Camera-type eye (tissue), 1 donor: Measurements from ENCODE around the gene CFAP299. TPM values are rescaled to one million over a fixed set of nuclear protein-coding genes. Genes with fewer than 3 reads are reported as not detected.

Source experiments
- total RNA-seq: library from RNA; depleted of rRNA; stranded (reverse); fragments of >200 nt; gene quantifications from one replicate; pipeline ENCODE4 v1.2.3, GENCODE V29; 2014

Gene CFAP299
- 4.3 TPM for total RNA-seq

GRCh38 chr4:80335554-80336358 lies at the start of gene CFAP299:
TSS of gene CFAP299 (plus strand) at chr4:80335730.

Other genes with a start within 250 kb of the CFAP299 start
- gene PRDM8, start 138.2 kb upstream of the CFAP299 start, total RNA-seq = 50.3 TPM
- gene FGF5, start 69.1 kb upstream of the CFAP299 start, total RNA-seq = 0.16 TPM